Skeletal muscle tissue (tissue), 4 donors: ENCODE results near the gene PAQR4. TPM values are rescaled to one million over a fixed set of nuclear protein-coding genes. Genes with fewer than 3 reads are reported as not detected.

Experiments used
- H3K27ac ChIP-seq: one replicate; pipeline ENCODE4 v1.7.0; 2013; ENCODE audit warnings: mild to moderate bottlenecking, low read depth, low read length, inconsistent platforms
- H3K27me3 ChIP-seq, 3 donors: one replicate each; pipeline ENCODE4 v1.7.0; 2013; ENCODE audit warnings: low read length in 3 of 3; ENCODE audit not compliant: control insufficient read depth in 3 of 3, insufficient read depth in 3 of 3
- H3K36me3 ChIP-seq, 3 donors: one replicate each; pipeline ENCODE4 v1.7.0; 2013; ENCODE audit warnings: low read length in 3 of 3; ENCODE audit not compliant: control insufficient read depth in 3 of 3, insufficient read depth in 3 of 3
- H3K4me1 ChIP-seq, 3 donors: one replicate each; pipeline ENCODE4 v1.7.0; 2013; ENCODE audit warnings: low read length in 3 of 3, mild to moderate bottlenecking in 3 of 3; ENCODE audit not compliant: control insufficient read depth in 3 of 3, insufficient read depth in 3 of 3
- H3K4me3 ChIP-seq, 3 donors: one replicate each; pipeline ENCODE4 v1.7.0; 2013; ENCODE audit warnings: low read length in 3 of 3
- H3K9ac ChIP-seq, 3 donors: one replicate each; pipeline ENCODE4 v1.7.0; 2013; ENCODE audit warnings: low read length in 3 of 3, mild to moderate bottlenecking in 3 of 3, moderate library complexity in 2 of 3, low read depth in 1 of 3
- H3K9me3 ChIP-seq, 3 donors: one replicate each; pipeline ENCODE4 v1.7.0; 2013; ENCODE audit warnings: low read length in 3 of 3; ENCODE audit not compliant: control insufficient read depth in 3 of 3
- total RNA-seq: library from RNA; depleted of rRNA; stranded (reverse); fragments of >200 nt; gene quantifications from one replicate; pipeline ENCODE4 v1.2.3, GENCODE V29; 2014
- donor health status: Osteomylitis.

The PAQR4 gene
- total RNA-seq, 1 donor from 2014 or later = 2.1 TPM

GRCh38 chr16:2999929-3000328 lies 30.8 kb downstream of the PAQR4 start:
- no peak overlapping the region for H3K27ac ChIP-seq
- H3K4me3 ChIP-seq = no peak overlapping the region
- no peak overlapping the region for H3K9ac ChIP-seq
- H3K9me3 ChIP-seq = no peaks in the 10 kb centered on the region
- H3K36me3 ChIP-seq = no peaks in the 10 kb centered on the region
- peaks cover 0 to 3% (median 2%) of the 10 kb centered on the region in 3 donors for H3K4me1 ChIP-seq
- H3K27me3 ChIP-seq = peaks cover 0 to 6% (median 0%) of the 10 kb centered on the region in 3 donors

- Histone ChIP-seq H3K36me3 (no peaks in the 10 kb centered on the region), H3K27ac (no peak overlapping the region), H3K27me3 (peaks cover 0 to 6% (median 0%) of the 10 kb centered on the region in 3 donors), H3K4me1 (peaks cover 0 to 4% (median 3%) of the 10 kb centered on the region in 3 donors), H3K4me3 (no peak overlapping the region), H3K9ac (no peak overlapping the region), H3K9me3 (no peaks in the 10 kb centered on the region)
Measured at GRCh38 chr16:3000540-3000939, 31.4 kb downstream of the PAQR4 start.

GRCh38 chr16:3001316-3001715 lies 32.2 kb downstream of the PAQR4 start:
- Histone ChIP-seq H3K4me1 (peaks cover 0 to 4% (median 3%) of the 10 kb centered on the region in 3 donors), H3K27me3 (peaks cover 0 to 10% (median 0%) of the 10 kb centered on the region in 3 donors), H3K4me3 (no peak overlapping the region), H3K36me3 (no peaks in the 10 kb centered on the region), H3K9me3 (no peaks in the 10 kb centered on the region), H3K9ac (no peak overlapping the region), H3K27ac (no peak overlapping the region)

DNA sequence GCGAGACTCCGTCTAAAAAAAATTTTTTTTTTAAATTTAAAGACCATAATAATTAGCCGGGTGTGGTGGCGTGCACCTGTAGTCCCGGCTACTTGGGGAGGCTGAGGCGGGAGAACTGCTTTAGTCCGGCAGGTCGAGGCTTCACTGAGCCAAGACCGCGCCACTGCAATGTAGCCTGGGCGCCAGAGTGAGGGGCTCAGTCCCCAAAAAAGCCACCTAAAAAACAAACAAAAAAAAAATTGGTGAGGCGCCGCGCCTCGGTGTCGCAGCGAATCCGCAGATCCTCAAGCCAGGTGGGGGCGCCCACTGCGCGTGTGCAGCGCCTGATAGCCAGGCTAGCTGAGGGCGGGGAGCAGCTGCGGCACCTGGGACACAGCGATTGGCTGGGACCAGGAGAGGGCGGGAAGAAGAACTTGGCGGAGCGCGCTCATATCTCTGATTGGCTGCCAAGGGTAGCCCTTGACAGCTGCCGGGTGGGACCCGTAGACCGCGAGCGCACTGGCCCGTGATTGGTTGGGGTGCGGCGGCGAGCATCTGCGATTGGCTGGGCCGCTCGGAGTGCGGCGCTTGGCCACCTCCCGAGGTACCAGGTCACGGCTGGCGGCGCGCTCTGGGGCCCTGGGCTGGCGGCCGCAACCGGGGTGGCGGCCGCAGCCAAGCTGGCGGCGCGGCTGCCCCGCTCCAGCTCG lies 34.6 kb downstream of the PAQR4 start:
- peaks cover 3 to 5% (median 4%) of the 10 kb centered on the region in 3 donors for H3K36me3 ChIP-seq
- H3K9ac ChIP-seq = peak overlapping the region in 1 of 3 donors; percentile 40
- peaks cover 0 to 6% (median 4%) of the 10 kb centered on the region in 3 donors for H3K4me1 ChIP-seq
- H3K9me3 ChIP-seq = no peaks in the 10 kb centered on the region
- peaks cover 10 to 30% (median 13%) of the 10 kb centered on the region in 3 donors for H3K27me3 ChIP-seq
- H3K27ac ChIP-seq = no peak overlapping the region
- peak overlapping the region in 2 of 3 donors; percentile 17 to 49 for H3K4me3 ChIP-seq

DNA sequence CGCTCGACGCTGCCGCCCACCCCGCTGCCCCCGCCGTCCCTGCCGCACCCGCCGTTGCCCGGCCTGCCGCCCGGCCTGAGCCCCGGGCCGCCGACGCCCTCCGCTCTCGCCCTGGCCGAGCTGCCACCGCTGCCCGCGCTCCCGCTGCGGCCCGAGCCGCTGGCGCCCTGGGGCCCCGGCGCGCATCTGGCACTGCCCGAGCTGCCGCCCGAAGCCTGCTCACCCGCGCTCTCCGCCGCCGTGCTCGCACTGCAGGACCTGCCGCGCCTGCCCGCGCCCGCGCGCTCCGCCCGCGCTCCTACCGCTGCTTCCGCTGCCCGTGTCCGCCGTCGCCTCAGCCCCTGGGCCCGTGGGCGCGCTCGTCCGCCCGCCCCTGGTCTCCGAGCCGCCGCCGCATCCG lies 35.2 kb downstream of the PAQR4 start:
- no peak overlapping the region for H3K9ac ChIP-seq
- peaks cover 0 to 6% (median 4%) of the 10 kb centered on the region in 3 donors for H3K4me1 ChIP-seq
- no peak overlapping the region for H3K27ac ChIP-seq
- peaks cover 11 to 32% (median 14%) of the 10 kb centered on the region in 3 donors for H3K27me3 ChIP-seq
- peak overlapping the region in 1 of 3 donors; percentile 27 for H3K4me3 ChIP-seq
- peaks cover 3 to 5% (median 4%) of the 10 kb centered on the region in 3 donors for H3K36me3 ChIP-seq
- no peaks in the 10 kb centered on the region for H3K9me3 ChIP-seq

DNA sequence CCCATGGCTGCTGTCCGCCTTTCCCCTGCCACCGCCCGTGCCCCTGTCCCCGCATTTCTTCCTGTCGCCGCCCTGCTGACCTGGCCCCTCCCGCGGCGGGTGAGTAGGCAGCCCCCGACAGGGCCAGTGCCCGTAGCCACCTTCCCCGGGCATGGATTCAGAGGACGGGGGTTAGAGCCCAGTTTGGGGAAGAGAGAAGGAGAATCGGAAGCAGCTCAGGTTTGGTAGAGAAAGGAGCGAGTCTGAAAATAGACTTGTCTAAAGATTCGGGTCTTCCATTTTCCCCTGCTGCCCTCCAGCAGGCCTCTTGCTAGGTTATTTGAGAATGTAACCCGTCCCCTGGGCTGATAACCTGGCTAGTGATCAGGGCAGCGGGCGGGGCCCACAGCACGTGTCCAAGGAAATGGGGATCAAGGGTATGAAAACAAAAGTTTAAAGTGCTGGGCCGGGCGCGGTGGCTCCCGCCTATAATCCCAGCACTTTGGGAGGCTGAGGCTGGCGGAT lies 35.7 kb downstream of the PAQR4 start:
- no peak overlapping the region for H3K27ac ChIP-seq
- peak overlapping the region; percentile 60 to 61 (median 61) for H3K4me3 ChIP-seq
- peak overlapping the region; percentile 54 to 74 (median 67) for H3K9ac ChIP-seq
- no peaks in the 10 kb centered on the region for H3K9me3 ChIP-seq
- H3K4me1 ChIP-seq = peaks cover 0 to 6% (median 4%) of the 10 kb centered on the region in 3 donors
- H3K27me3 ChIP-seq = peaks cover 11 to 35% (median 14%) of the 10 kb centered on the region in 3 donors
- peaks cover 3 to 5% (median 4%) of the 10 kb centered on the region in 3 donors for H3K36me3 ChIP-seq

DNA sequence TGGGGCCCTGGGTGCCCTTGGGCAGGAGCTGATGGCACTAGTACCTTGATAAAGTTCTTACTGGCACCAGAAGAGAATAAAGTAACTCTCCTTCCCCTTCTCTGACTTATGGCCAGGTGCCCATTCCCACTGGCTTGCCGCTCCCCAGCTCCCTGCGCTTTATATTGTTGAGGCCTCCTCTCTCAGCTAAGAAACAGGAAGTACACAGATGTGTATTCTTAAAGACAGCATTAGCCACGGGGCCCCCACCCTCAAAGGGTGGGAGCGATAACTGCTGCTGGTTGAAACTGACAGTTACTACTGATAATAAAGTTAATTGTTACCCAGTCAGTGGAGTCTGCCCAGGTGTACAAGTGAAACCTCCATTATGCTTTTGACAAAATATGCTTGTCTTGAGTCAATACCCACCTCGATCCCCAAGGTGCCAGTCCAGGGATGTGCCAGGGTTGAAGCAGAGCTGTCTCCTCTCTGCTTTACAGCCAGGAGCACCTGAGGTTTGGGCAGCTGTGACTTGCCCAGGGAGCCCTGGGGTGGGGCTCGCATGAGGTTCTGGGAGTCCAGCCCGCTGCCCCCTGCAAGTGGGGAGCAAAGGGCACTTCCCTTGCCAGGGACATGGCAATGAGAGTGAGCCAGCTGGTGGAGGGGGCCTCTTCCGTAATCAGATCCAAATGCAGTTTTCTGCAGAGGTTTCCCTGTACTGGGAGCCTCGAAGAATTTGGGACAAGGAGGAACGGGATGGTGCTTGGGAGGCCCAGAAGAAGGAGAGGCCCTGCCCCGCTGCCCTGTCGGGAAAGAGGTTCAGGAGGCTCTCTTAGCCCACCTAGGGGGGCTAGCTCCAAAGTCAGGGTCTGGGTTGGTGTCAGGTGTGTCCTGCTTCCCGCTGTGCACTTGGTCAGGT lies 38.2 kb downstream of the PAQR4 start:
- Histone ChIP-seq H3K27ac (no peak overlapping the region), H3K27me3 (peaks cover 19 to 42% (median 27%) of the 10 kb centered on the region in 3 donors), H3K36me3 (peaks cover 3 to 5% (median 4%) of the 10 kb centered on the region in 3 donors), H3K4me3 (no peak overlapping the region), H3K9ac (peak overlapping the region in 1 of 3 donors; percentile 8), H3K4me1 (peaks cover 1 to 12% (median 7%) of the 10 kb centered on the region in 3 donors), H3K9me3 (no peaks in the 10 kb centered on the region)

DNA sequence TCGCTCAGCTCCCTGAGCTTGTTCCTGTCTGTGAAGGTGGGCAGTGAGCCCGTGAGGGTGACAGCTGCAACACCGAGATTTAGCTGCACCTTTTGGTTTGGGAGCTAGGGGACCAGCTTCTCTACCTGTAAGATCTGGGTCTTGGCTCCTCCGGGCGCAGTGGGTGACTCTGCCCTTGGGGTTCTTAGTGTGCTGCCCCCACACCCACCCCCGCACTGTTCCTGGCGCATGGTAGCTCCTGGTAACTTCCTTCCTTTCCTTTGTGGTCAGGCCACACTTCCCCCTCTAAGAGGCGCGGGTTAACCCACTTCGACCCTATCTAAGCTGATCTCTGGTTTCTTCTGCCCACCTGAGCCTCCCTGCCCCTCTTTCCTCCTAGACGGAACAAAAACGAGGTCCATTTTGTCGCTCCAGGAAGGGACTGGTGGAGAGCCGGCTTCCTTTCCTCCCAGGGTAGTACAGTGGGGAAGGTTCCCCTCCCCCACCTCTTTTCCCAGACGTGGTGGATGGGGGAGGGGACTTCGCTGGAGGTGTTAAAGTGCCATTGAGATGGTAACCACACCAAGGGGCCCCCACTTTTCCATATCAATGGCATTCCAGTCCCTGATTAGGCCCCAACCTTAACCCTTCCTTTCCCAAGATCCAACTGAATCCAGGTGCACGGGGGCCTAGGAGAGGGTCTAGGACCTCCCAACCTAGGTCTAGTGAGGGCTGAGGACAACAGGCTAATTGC lies 39.0 kb downstream of the PAQR4 start:
- H3K9ac ChIP-seq = no peak overlapping the region
- no peak overlapping the region for H3K27ac ChIP-seq
- H3K4me3 ChIP-seq = no peak overlapping the region
- H3K36me3 ChIP-seq = peaks cover 3 to 5% (median 4%) of the 10 kb centered on the region in 3 donors
- H3K9me3 ChIP-seq = no peaks in the 10 kb centered on the region
- peaks cover 26 to 49% (median 34%) of the 10 kb centered on the region in 3 donors for H3K27me3 ChIP-seq
- peaks cover 3 to 16% (median 11%) of the 10 kb centered on the region in 3 donors for H3K4me1 ChIP-seq

DNA sequence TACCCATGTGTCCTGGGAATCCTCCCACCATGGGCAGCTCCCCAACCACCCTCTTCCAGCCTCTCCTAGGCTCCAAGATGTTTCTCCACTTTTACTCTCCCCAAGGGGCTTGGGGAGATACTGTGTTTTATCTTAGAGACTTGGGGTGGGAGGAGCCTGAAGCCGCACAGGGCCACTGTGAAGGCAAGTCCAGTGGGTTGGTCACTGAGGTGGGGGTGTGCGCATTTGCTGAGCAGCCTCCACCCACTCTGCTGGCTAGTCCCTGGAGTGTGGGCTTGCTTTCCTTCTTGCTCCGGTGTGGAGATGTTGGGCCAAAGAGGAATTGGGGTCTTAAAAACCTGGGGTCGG lies 39.5 kb downstream of the PAQR4 start:
- Histone ChIP-seq H3K9me3 (no peaks in the 10 kb centered on the region), H3K4me1 (peaks cover 3 to 19% (median 11%) of the 10 kb centered on the region in 3 donors), H3K4me3 (no peak overlapping the region), H3K9ac (no peak overlapping the region), H3K27ac (no peak overlapping the region), H3K27me3 (peaks cover 30 to 54% (median 40%) of the 10 kb centered on the region in 3 donors), H3K36me3 (peaks cover 3 to 5% (median 4%) of the 10 kb centered on the region in 3 donors)
